ENCODE data around the gene NCOA7.
"Not testable (repeated sequence)": the region's sequence is repeated elsewhere in the genome, so short reads cannot be mapped to it uniquely, and the experiment has no call there.

NCOA7 gene

GRCh38 chr6:125841356-125842090, 50.8 kb downstream of the NCOA7 start:
- no peak for DNase-seq (ENCODE audit: low read depth)

- DNase-seq (ENCODE audit: low read depth): no peak
These were observed 51.4 kb downstream of the NCOA7 start for GRCh38 chr6:125842091-125842626.

- DNase-seq (ENCODE audit: low read depth): no peak
These were observed 52.8 kb downstream of the NCOA7 start for GRCh38 chr6:125843593-125843992.

GRCh38 chr6:125844989-125845388, 54.2 kb downstream of the NCOA7 start:
- DNase-seq (ENCODE audit: low read depth): no peak

GRCh38 chr6:125846292-125847024, 55.7 kb downstream of the NCOA7 start:
- no peak for DNase-seq (ENCODE audit: low read depth)

- not testable (repeated sequence) for DNase-seq (ENCODE audit: low read depth)
These were observed 57.5 kb downstream of the NCOA7 start for GRCh38 chr6:125848286-125848685.

GRCh38 chr6:125850361-125850760, 59.6 kb downstream of the NCOA7 start:
- no peak for DNase-seq (ENCODE audit: low read depth)

GRCh38 chr6:125852587-125852986, 61.8 kb downstream of the NCOA7 start:
- DNase-seq (ENCODE audit: low read depth): no peak

- DNase-seq (ENCODE audit: low read depth): no peak
These were observed 62.4 kb downstream of the NCOA7 start for GRCh38 chr6:125853168-125853567.

GRCh38 chr6:125853756-125854155, 63.0 kb downstream of the NCOA7 start:
- no peak for DNase-seq (ENCODE audit: low read depth)

- no peak for DNase-seq (ENCODE audit: low read depth)
These were observed 63.6 kb downstream of the NCOA7 start for GRCh38 chr6:125854355-125854754.

GRCh38 chr6:125855783-125856182, 65.0 kb downstream of the NCOA7 start:
- no peak for DNase-seq (ENCODE audit: low read depth)

- DNase-seq (ENCODE audit: low read depth): no peak
These were observed 67.1 kb downstream of the NCOA7 start for GRCh38 chr6:125857846-125858245.

GRCh38 chr6:125858427-125859320, 67.9 kb downstream of the NCOA7 start:
- peak; percentile 6 for DNase-seq (ENCODE audit: low read depth)

- DNase-seq (ENCODE audit: low read depth): no peak
These were observed 69.0 kb downstream of the NCOA7 start for GRCh38 chr6:125859727-125860126.

GRCh38 chr6:125863023-125863422, 72.3 kb downstream of the NCOA7 start:
- no peak for DNase-seq (ENCODE audit: low read depth)

GRCh38 chr6:125865015-125865414, 74.3 kb downstream of the NCOA7 start:
- no peak for DNase-seq (ENCODE audit: low read depth)

- no peak for DNase-seq (ENCODE audit: low read depth)
These were observed 75.7 kb downstream of the NCOA7 start for GRCh38 chr6:125866433-125866832.

- DNase-seq (ENCODE audit: low read depth): peak; percentile 15
These were observed 76.8 kb downstream of the NCOA7 start for GRCh38 chr6:125867483-125867942.

- no peak for DNase-seq (ENCODE audit: low read depth)
These were observed 77.5 kb downstream of the NCOA7 start for GRCh38 chr6:125868252-125868651.

- DNase-seq (ENCODE audit: low read depth): no peak
These were observed 78.1 kb downstream of the NCOA7 start for GRCh38 chr6:125868678-125869395.

Data from HS-5 (cell line).